Endodermal cell (in vitro differentiated cells): ENCODE data around the gene FSHR. TPM values are rescaled to one million over a fixed set of nuclear protein-coding genes. Genes with fewer than 3 reads are reported as not detected.

Experiments
- DNase-seq: peaks from one replicate; pipeline ENCODE4 v3.0.0-alpha.2; 2017
- H3K27ac ChIP-seq: 2 replicates; pipeline ENCODE4 v1.5.1; 2013; ENCODE audit warnings: mild to moderate bottlenecking, low read depth, low read length, moderate library complexity
- H3K27me3 ChIP-seq: 2 replicates; pipeline ENCODE4 v1.6.1; 2013; ENCODE audit warnings: mild to moderate bottlenecking, low read length, moderate library complexity; ENCODE audit not compliant: insufficient read depth, control insufficient read depth, poor library complexity, severe bottlenecking
- H3K36me3 ChIP-seq: 2 replicates; pipeline ENCODE4 v1.7.0; 2013; ENCODE audit warnings: mild to moderate bottlenecking, low read length, moderate library complexity; ENCODE audit not compliant: control insufficient read depth, insufficient read depth
- H3K4me1 ChIP-seq: one replicate; pipeline ENCODE4 v1.7.0; 2013; ENCODE audit warnings: low read length; ENCODE audit not compliant: control insufficient read depth, insufficient read depth
- H3K4me3 ChIP-seq: 2 replicates; pipeline ENCODE4 v1.5.1; 2013; ENCODE audit warnings: mild to moderate bottlenecking, low read length, moderate library complexity
- H3K9ac ChIP-seq: 2 replicates; pipeline ENCODE4 v1.6.1; 2013; ENCODE audit warnings: mild to moderate bottlenecking, low read length, moderate library complexity; ENCODE audit not compliant: poor library complexity, severe bottlenecking; ENCODE audit errors: extremely low read depth
- H3K9me3 ChIP-seq: 2 replicates; pipeline ENCODE4 v1.6.1; 2013; ENCODE audit warnings: mild to moderate bottlenecking, low read length, moderate library complexity; ENCODE audit not compliant: control insufficient read depth
- H3K27ac Mint-ChIP-seq: 2 replicates; pipeline ENCODE4 v1.8.0; 2020; ENCODE audit warnings: mixed read lengths
- H3K27me3 Mint-ChIP-seq: 2 replicates; pipeline ENCODE4 v1.8.0; 2021; ENCODE audit warnings: mild to moderate bottlenecking, mixed read lengths; ENCODE audit not compliant: insufficient read depth
- H3K36me3 Mint-ChIP-seq: 2 replicates; pipeline ENCODE4 v1.8.0; 2020; ENCODE audit warnings: low read depth, mixed read lengths
- H3K4me1 Mint-ChIP-seq: 2 replicates; pipeline ENCODE4 v1.8.0; 2020; ENCODE audit warnings: mixed read lengths
- H3K4me3 Mint-ChIP-seq: 2 replicates; pipeline ENCODE4 v1.8.0; 2020; ENCODE audit warnings: mild to moderate bottlenecking, moderate library complexity, mixed read lengths
- H3K9me3 Mint-ChIP-seq: 2 replicates; pipeline ENCODE4 v1.8.0; 2020; ENCODE audit warnings: mild to moderate bottlenecking, mixed read lengths
- WGBS, 2 experiments: methylation state at CpG; one replicate each; pipeline versions ENCODE4 v1.1.5 to v1.1.7; 2013; ENCODE audit warnings: missing lambda C conversion rate in 2 of 2, mixed read lengths in 1 of 2; ENCODE audit not compliant: insufficient coverage in 1 of 2, insufficient read length in 1 of 2; 5-methylcytosine and 5-hydroxymethylcytosine counted together
- total RNA-seq, 2 donors: library from RNA; stranded (reverse); fragmentation: NEBNext Ultra II Directional in 1 of 2; extraction: Animal tissue kit (Norgen Biotek cat#: 25700) in 1 of 2; gene quantifications; 2 replicates in 1 of 2; 3 replicates in 1 of 2; pipeline ENCODE4 v1.2.1, GENCODE V29; 2021
- TF ChIP-seq, protein P1 (sequence below): fragments of 200-600 bp; sonication (generic); conservative IDR thresholded peaks from 2 replicates; pipeline ENCODE4 v1.5.0; 2021; ENCODE audit warnings: antibody characterized with exemption, mild to moderate bottlenecking

The FSHR gene
- total RNA-seq, 2 donors from 2014 or later = 4.7 to 6.5 TPM

DNA sequence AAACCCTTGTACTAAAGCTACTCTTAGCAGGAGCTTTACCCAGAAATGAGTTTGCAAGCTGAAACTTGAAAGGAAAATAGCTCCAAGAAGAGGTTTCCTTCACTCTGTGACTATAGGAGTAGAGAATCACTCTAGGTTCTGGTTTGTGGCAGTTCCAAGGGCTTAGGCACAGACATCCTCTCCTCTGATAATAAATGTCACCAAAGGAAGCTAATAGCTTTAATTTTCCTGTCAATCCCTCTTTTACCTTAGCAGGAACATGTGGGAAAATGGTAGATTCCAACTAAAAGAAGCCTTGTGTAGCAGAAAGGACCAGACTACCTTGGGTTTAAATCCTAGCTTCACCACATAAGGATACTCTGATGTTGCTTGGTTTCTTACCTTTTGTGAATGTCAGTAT lies 104.0 kb downstream of the FSHR start:
- no peaks in the 10 kb centered on the region for H3K9me3 Mint-ChIP-seq
- H3K36me3 Mint-ChIP-seq = no peaks in the 10 kb centered on the region
- H3K27me3 ChIP-seq = peaks cover 7% of the 10 kb centered on the region
- H3K36me3 ChIP-seq = no peaks in the 10 kb centered on the region
- peaks cover under 1% of the 10 kb centered on the region for H3K4me1 Mint-ChIP-seq
- H3K27ac Mint-ChIP-seq = no peak overlapping the region
- H3K27ac ChIP-seq = no peak overlapping the region
- no peak overlapping the region for H3K4me3 Mint-ChIP-seq
- H3K9me3 ChIP-seq = peaks cover under 1% of the 10 kb centered on the region
- TF ChIP-seq, protein P1, sequence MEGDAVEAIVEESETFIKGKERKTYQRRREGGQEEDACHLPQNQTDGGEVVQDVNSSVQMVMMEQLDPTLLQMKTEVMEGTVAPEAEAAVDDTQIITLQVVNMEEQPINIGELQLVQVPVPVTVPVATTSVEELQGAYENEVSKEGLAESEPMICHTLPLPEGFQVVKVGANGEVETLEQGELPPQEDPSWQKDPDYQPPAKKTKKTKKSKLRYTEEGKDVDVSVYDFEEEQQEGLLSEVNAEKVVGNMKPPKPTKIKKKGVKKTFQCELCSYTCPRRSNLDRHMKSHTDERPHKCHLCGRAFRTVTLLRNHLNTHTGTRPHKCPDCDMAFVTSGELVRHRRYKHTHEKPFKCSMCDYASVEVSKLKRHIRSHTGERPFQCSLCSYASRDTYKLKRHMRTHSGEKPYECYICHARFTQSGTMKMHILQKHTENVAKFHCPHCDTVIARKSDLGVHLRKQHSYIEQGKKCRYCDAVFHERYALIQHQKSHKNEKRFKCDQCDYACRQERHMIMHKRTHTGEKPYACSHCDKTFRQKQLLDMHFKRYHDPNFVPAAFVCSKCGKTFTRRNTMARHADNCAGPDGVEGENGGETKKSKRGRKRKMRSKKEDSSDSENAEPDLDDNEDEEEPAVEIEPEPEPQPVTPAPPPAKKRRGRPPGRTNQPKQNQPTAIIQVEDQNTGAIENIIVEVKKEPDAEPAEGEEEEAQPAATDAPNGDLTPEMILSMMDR = no peak
- H3K4me3 ChIP-seq = no peak overlapping the region
- H3K4me1 ChIP-seq = no peaks in the 10 kb centered on the region
- no peaks in the 10 kb centered on the region for H3K27me3 Mint-ChIP-seq
- no peak overlapping the region for H3K9ac ChIP-seq
- no peak for DNase-seq

DNA sequence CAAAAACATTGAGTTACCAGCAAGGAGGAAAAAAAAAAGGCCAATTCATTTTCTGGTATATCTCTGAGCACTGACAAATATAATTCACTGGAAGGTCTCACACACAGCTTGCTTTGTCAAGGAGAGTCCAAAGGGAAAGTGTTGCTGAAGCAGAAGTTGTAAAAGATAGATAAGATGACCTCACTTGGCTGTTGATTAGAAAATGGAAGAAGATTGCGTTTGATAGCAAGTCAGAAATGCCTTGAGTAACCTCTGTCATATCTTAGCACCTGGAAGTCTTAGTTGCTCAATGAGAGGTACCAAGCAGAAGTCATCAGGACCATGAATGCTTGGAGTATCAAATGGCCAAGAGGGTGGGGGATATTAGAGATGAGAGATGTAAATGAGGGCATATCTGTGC lies 105.2 kb downstream of the FSHR start:
- peaks cover 7% of the 10 kb centered on the region for H3K27me3 ChIP-seq
- TF ChIP-seq, protein P1 = no peak
- H3K27ac ChIP-seq = no peak overlapping the region
- Mint-ChIP-seq H3K27ac (no peak overlapping the region), H3K27me3 (no peaks in the 10 kb centered on the region), H3K36me3 (no peaks in the 10 kb centered on the region), H3K4me3 (no peak overlapping the region), H3K9me3 (no peaks in the 10 kb centered on the region), H3K4me1 (peaks cover 8% of the 10 kb centered on the region)
- no peak for DNase-seq
- H3K4me1 ChIP-seq = no peaks in the 10 kb centered on the region
- H3K9me3 ChIP-seq = no peaks in the 10 kb centered on the region
- no peaks in the 10 kb centered on the region for H3K36me3 ChIP-seq
- WGBS, 2 experiments = 90 to 100% methylated on average over 1 of the region's 1 CpG
- H3K9ac ChIP-seq = no peak overlapping the region
- H3K4me3 ChIP-seq = no peak overlapping the region

DNA sequence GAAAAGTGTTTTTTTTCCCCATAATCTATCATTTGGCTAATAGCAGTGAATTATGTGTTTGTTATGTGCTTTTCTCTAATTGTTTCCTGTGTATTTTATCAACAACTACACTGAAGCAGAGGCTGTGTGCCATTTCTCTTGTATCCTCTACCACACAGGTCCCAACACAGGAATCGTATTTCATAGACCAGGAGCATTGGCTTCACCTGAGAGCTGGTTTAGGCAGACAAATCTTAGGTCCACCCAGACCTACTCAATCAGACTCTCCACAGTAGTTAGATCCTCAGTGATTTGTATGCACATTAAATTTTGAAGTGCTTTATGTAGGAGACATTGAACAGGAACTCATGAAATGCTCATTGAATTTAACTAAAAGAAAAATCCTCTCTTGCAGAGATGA lies 109.2 kb downstream of the FSHR start:
- 56 to 71% methylated on average over 1 of the region's 1 CpG for WGBS, 2 experiments
- no peak overlapping the region for H3K27ac ChIP-seq
- no peaks in the 10 kb centered on the region for H3K36me3 Mint-ChIP-seq

More for the DNA sequence above, 109.2 kb downstream of the FSHR start:
- DNase-seq = no peak
- TF ChIP-seq, protein P1 = no peak
- H3K36me3 ChIP-seq = no peaks in the 10 kb centered on the region
- Mint-ChIP-seq H3K9me3 (no peaks in the 10 kb centered on the region), H3K27ac (no peak overlapping the region), H3K27me3 (no peaks in the 10 kb centered on the region), H3K4me1 (peaks cover 8% of the 10 kb centered on the region), H3K4me3 (no peak overlapping the region)
- no peak overlapping the region for H3K9ac ChIP-seq
- peaks cover under 1% of the 10 kb centered on the region for H3K27me3 ChIP-seq
- H3K9me3 ChIP-seq = no peaks in the 10 kb centered on the region
- no peaks in the 10 kb centered on the region for H3K4me1 ChIP-seq
- no peak overlapping the region for H3K4me3 ChIP-seq
